Activated T-helper 1 cell treated with anti-CD3 and anti-CD28 coated beads, Interleukin-2, amount 50 U/mL, for 16 hours (primary cell): ENCODE results near the gene SORBS1.

ENCODE experiments used
- DNase-seq, 2 donors: peaks; one replicate each; pipeline ENCODE4 v3.0.0-alpha.2; 2020; ENCODE audit warnings: low read depth in 1 of 2, low spot score in 1 of 2

Gene SORBS1

GRCh38 chr10:95464280-95464679, 96.9 kb downstream of the SORBS1 start:
- DNase-seq = no peak

GRCh38 chr10:95462740-95463667, 98.2 kb downstream of the SORBS1 start:
- DNase-seq = no peak

- no peak for DNase-seq
Measured at GRCh38 chr10:95461611-95462010, 99.6 kb downstream of the SORBS1 start.

- DNase-seq = no peak
Measured at GRCh38 chr10:95459446-95460045, 101.6 kb downstream of the SORBS1 start.

GRCh38 chr10:95458871-95459270, 102.3 kb downstream of the SORBS1 start:
- no peak for DNase-seq

- no peak for DNase-seq
Measured at GRCh38 chr10:95458014-95458413, 103.2 kb downstream of the SORBS1 start.

GRCh38 chr10:95457319-95457886, 103.8 kb downstream of the SORBS1 start:
- no peak for DNase-seq

GRCh38 chr10:95456516-95456915, 104.7 kb downstream of the SORBS1 start:
- no peak for DNase-seq

- no peak for DNase-seq
Measured at GRCh38 chr10:95454940-95455339, 106.2 kb downstream of the SORBS1 start.

- no peak for DNase-seq
Measured at GRCh38 chr10:95454356-95454755, 106.8 kb downstream of the SORBS1 start.

GRCh38 chr10:95451568-95452524, 109.3 kb downstream of the SORBS1 start:
- DNase-seq = no peak

- no peak for DNase-seq
Measured at GRCh38 chr10:95451150-95451549, 110.0 kb downstream of the SORBS1 start.

- DNase-seq = no peak
Measured at GRCh38 chr10:95450188-95450587, 111.0 kb downstream of the SORBS1 start.

GRCh38 chr10:95447685-95448084, 113.5 kb downstream of the SORBS1 start:
- DNase-seq = no peak

GRCh38 chr10:95445837-95446486, 115.2 kb downstream of the SORBS1 start:
- no peak for DNase-seq

- DNase-seq = no peak
Measured at GRCh38 chr10:95445223-95445836, 115.8 kb downstream of the SORBS1 start.

- no peak for DNase-seq
Measured at GRCh38 chr10:95444792-95445191, 116.4 kb downstream of the SORBS1 start.

GRCh38 chr10:95443636-95444035, 117.5 kb downstream of the SORBS1 start:
- DNase-seq = no peak

- DNase-seq = no peak
Measured at GRCh38 chr10:95442341-95442740, 118.8 kb downstream of the SORBS1 start.

- no peak for DNase-seq
Measured at GRCh38 chr10:95441547-95441923, 119.6 kb downstream of the SORBS1 start.
